Amniotic stem cell (primary cell): ENCODE data around the gene CAPN3.

Experiments used
- DNase-seq: peaks from one replicate; lab custom pipeline; 2025; lab: John Stamatoyannopoulos, UW

Gene CAPN3

GRCh38 chr15:42395838-42396237 is 36.5 kb downstream of the CAPN3 start:
- DNase-seq = no peak

GRCh38 chr15:42401544-42402454 is 42.5 kb downstream of the CAPN3 start:
- no peak for DNase-seq

GRCh38 chr15:42402455-42403205 is 43.3 kb downstream of the CAPN3 start:
- no peak for DNase-seq

- DNase-seq = no peak
These were observed 44.1 kb downstream of the CAPN3 start for GRCh38 chr15:42403389-42403788.

GRCh38 chr15:42404461-42405235 is 45.3 kb downstream of the CAPN3 start:
- DNase-seq = no peak

- no peak for DNase-seq
These were observed 46.7 kb downstream of the CAPN3 start for GRCh38 chr15:42405863-42406482.

- no peak for DNase-seq
These were observed 48.9 kb downstream of the CAPN3 start for GRCh38 chr15:42408178-42408577.

GRCh38 chr15:42409011-42409410 is 49.7 kb downstream of the CAPN3 start:
- DNase-seq = no peak

GRCh38 chr15:42411884-42412283 is 52.6 kb downstream of the CAPN3 start:
- DNase-seq = no peak

- DNase-seq = no peak
These were observed 54.6 kb downstream of the CAPN3 start for GRCh38 chr15:42413920-42414319.

GRCh38 chr15:42419369-42419768 is 60.1 kb downstream of the CAPN3 start:
- DNase-seq = no peak

- DNase-seq = no peak
These were observed 62.1 kb downstream of the CAPN3 start for GRCh38 chr15:42421376-42421775.

GRCh38 chr15:42427429-42428223 is 68.3 kb downstream of the CAPN3 start:
- DNase-seq = peak; percentile 85

GRCh38 chr15:42444415-42445063 is 85.2 kb downstream of the CAPN3 start:
- DNase-seq = no peak

GRCh38 chr15:42445551-42445950 is 86.2 kb downstream of the CAPN3 start:
- no peak for DNase-seq

GRCh38 chr15:42447599-42447998 is 88.3 kb downstream of the CAPN3 start:
- DNase-seq = no peak

- DNase-seq = no peak
These were observed 89.0 kb downstream of the CAPN3 start for GRCh38 chr15:42448281-42448680.

- DNase-seq = no peak
These were observed 90.6 kb downstream of the CAPN3 start for GRCh38 chr15:42449770-42450424.

- no peak for DNase-seq
These were observed 91.1 kb downstream of the CAPN3 start for GRCh38 chr15:42450425-42450790.

GRCh38 chr15:42453826-42454225 is 94.5 kb downstream of the CAPN3 start:
- no peak for DNase-seq
